ENCODE results near the gene CRNKL1.

CRNKL1 gene

DNA sequence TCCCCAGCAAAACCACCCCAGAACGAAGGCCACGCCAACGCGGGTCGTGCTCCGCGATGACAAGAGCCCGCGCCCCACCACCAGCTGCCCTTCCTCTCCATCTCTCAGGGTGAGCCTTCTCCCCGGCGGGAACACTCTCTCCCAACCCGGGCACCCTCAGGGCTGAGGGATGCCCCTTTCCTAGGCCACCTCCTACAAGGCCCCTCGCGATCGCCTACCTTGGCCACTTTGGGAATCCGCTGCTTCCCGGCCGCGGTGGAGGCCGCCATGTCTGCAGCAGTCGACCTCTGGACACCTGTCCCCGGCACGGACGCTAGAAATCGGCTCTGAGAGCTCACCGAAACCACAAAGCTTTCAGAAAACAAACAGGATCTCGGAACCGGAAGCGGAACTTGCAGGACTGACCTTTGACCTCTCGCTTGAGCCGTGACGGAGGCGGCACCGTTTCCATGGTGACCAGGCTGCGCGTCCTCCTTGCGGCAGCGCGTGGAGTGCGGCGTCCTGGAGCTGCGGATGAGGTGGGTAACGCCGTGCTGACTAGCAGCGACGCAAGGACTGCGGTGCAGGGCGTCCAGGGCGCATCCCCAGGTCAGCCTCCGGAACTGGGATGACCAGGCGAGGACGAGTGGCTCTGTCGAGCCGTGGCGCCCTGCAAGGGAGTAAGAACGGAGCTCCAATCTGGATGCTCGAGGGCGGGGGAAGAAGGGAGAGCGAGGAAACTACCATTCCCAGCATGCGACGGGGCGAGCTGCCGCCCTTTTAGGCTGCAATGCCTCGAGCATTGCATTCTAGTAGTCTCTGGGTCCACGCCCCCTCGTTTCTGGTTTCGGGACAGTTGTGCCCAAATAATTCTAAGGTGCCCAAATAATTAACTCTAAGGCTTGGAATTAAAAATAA lies at the start of gene CRNKL1, which contains the start of gene CFAP61:
Gene CRNKL1 (minus strand): TSS at position 393 of the 897 bp plus-strand sequence. CDS start 124 bp downstream, at position 269.
Gene CFAP61 (plus strand): TSS at position 459 of the 897 bp plus-strand sequence. CDS start 4,122 bp downstream, outside the sequence.
- peak; percentile 97 for DNase-seq

DNA sequence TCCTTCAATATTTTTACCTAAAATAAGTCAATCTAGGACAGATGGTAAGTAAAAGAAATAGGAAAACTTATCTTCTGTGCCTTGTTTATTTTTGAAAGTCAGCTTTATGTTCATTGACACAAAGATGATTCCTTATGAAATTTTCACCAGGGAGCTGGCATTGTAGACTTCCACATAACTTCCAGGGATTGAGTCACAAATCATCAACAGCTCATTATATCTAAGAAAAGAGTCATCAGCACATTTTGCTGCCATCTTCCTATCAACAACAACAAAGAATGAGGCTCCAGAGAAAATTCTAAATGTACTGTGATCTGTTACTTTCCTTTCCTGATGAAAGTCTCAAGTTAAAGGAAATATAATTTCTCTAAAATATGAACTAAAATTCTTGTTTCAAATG lies 48.6 kb upstream of the CRNKL1 start:
- no peak for DNase-seq

DNA sequence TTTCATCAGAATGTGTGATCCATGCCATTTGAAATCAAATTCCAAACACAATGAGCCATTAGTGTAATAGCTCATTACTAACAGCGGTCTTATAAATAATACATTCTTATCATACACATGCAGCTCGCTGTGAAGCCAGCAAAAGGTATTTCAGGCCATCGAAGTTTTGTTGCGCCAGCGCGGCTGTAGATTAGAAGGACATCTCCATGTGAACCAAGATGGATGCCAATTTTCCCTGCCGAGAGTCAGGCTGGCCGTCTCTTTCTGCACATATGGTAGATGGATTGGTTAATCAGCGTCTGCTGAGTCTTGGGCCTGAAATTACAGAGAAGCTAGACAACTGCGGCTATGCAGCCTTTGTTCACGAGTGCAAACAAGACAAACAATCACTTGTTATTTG lies 44.2 kb upstream of the CRNKL1 start:
- no peak for DNase-seq

- no peak for DNase-seq
These were observed 43.0 kb upstream of the CRNKL1 start for GRCh38 chr20:20095114-20095872.

DNA sequence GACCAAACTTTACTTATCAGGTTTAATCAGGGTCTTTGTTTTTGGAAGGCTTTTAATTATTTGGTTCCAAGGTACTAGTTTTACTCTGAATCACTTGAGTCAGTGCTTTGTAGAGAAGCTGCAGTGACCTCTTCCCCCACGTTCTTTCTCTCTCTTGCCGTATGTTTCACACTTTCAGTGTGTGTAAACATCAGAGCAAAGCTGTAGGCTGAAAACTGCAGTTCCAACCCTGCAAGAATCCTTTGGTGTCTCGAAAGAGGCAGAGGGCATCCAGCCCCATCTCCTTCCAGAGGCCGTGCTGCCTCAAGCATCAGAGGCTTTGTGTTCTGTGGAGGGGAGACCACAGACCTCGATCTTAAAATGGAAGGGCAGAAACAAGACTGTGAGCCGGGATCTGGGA lies 42.1 kb upstream of the CRNKL1 start:
- no peak for DNase-seq

DNA sequence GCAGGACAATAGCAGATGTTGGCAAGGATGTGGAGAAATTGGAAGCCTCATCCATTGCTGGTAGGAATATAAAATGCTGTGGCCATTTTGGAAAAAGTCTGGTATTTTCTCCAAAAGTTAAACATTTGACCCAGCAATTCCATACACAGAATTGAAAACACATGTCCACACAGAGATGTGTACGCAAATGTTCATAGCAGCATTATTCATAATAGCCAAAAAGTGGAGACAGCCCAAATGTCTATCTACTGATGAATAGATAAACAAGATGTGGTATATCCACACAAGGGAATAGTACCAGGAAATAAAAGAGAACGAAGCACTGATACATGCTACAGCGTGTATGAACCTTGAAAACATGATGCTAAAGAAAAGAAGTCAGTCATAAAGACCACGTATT lies 40.6 kb upstream of the CRNKL1 start:
- no peak for DNase-seq

DNA sequence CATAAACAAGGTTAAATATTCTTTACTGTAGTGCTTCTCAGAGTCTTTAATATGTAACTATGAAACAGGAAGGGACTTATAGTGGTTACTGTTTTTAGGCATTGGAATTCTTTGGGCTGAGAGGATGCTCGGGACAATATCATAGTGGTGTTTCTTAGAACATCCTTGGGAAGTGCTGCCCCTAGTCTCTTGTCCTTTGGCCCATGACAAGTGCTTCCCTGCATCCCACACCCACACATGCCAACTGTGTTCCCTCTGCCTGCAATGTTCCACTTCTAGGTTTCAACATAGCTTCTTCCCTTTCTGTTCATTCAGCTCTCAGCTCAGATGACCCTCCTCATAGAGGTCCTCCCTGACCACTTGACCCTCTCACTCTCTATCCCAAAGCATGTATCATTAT lies 37.7 kb upstream of the CRNKL1 start:
- no peak for DNase-seq

DNA sequence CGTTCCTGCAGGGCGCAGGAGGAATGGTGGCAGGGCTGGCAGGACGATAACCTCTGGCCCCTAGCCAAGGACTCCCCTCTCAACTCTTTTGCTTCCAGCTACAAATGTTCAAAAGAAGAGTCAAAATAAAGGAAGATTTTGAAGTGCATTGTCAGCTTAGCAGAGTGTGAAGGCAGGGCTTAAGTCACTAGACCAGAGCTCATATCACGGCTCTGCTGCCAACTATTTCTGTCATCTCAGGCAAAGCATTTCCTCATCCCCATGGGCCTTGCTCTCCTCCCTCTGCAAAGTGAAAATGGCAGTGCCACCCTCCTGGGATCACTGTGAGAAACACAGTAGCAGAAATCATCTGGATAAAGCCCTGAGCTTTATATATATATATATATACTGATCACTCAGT lies 36.8 kb upstream of the CRNKL1 start:
- DNase-seq: no peak

- DNase-seq: no peak
These were observed 33.5 kb upstream of the CRNKL1 start for GRCh38 chr20:20085812-20086211.

DNA sequence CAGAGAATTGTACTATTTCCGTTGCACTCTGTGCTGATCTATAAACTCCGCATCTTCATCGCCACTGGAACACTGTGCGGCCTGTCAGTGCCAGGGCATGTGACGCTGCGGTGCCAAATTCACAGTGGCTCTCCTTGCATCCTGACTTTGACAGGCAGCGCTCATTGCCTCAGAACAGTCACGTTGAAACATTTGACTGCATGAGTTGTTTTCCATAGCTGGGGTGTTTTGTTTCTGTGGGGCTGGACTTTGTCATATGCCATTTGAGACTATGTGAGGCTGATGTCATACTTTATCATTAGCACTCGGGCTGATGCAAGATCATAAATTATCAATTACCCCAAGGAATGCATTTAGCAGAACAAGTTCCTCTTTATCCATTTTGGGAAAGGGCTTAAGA lies 32.8 kb upstream of the CRNKL1 start:
- DNase-seq: no peak

DNA sequence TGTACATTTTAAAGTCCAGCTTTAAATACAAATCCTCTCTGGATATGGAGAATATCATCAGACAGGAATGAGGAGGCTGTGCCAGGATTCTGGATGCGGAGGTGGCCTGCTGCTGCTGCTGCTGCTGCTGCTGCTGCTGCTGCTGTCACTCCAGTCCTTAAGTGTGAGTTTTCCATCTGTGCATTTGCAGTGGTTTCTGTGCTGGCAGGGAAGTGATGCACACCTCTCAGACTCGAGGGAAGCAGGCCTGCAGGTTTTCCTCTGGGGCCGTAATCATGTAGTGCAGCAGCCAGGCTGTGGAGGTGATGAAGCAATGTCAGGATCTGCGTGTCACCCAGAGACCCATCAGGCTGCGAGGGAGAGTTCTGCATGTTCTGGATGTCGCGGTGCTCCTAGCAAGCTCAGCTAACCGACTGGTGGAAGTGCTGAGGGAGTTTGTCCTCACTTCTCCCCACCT lies 32.1 kb upstream of the CRNKL1 start:
- no peak for DNase-seq

- DNase-seq: peak; percentile 70
These were observed 31.5 kb upstream of the CRNKL1 start for GRCh38 chr20:20083807-20084206.

- DNase-seq: peak; percentile 36
These were observed 27.0 kb upstream of the CRNKL1 start for GRCh38 chr20:20079102-20079784.

GRCh38 chr20:20078041-20078440 lies 25.8 kb upstream of the CRNKL1 start:
- no peak for DNase-seq

GRCh38 chr20:20076297-20077065 lies 24.2 kb upstream of the CRNKL1 start:
- DNase-seq: no peak

DNA sequence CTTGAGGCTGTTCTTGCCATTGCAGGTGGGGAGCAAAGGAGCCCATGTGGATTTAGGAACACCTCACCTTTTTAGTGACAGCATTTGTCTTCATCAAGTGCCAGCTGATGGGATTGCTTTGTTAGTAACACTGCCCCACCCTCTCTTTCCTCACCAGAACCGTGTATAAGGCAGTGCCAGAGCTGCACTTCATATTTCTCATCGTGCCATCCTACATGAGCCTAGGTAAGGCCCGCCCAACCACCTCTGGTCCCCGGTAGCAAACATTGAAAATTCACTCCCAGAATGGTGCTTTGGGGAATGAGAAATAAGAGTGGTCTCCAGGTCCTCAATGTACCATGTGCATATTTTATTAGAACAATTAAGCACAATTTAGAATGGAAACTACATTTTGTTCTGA lies 22.8 kb upstream of the CRNKL1 start:
- no peak for DNase-seq

- peak; percentile 19 for DNase-seq
These were observed 21.6 kb upstream of the CRNKL1 start for GRCh38 chr20:20073801-20074371.

DNA sequence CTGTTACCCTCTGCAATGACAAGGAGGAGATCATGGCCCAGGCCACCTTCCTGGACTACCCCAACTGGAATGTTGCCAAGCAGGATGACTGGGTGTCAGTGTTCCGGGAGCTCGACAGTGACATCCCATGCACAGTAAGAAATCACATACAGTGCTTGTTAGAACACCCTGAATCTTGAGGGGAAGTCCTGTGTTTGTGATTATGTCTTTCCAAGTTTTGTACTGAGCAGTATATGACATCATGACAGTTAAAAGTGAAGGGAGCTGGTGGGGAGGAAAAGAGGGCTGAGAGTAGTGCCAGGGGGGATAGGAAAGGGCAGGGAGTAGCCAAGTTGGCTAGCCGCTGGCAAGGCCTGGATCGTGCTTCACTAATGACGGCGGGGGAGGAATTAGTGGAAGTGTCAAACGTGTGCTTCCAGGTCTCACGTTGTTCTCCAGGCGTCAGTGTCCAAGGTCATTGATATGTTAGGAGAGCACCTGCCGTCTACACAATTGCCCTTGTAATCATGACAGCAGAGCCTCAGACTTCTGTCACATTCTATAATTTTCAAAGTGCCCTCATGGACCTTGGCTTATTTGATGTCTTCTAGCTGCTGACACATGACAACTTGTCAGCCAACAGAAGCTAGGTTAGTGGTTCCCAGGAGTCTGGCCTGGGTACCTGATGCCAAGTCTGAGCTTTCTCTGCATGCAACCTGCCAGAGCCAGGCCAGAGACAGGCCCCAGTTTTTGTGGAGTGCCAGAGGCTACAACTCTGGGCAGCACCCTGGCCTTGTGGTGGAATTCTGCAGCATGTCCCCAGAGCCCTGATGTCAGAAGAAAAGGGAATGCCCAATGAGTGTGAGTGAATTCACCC lies 18.8 kb upstream of the CRNKL1 start:
- no peak for DNase-seq

DNA sequence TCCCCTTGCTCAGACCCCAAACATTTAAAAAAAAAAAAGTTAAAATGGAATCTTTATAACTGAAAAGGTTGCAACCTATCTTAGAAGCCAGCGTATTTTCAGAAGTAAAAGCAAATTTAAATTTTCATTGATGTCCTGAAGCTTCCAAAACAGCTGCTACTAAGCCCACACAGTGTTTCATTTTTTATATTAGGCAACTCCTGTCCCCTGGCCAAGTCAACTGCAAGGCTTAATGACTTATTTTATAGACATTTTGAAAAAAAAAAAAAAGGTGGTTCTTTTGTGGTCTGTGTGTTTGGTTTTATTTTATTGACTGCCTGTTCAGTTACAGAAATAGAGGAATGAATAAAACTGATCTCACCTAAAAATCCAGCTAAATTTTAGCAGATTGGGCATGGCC lies 13.1 kb upstream of the CRNKL1 start:
- no peak for DNase-seq

DNA sequence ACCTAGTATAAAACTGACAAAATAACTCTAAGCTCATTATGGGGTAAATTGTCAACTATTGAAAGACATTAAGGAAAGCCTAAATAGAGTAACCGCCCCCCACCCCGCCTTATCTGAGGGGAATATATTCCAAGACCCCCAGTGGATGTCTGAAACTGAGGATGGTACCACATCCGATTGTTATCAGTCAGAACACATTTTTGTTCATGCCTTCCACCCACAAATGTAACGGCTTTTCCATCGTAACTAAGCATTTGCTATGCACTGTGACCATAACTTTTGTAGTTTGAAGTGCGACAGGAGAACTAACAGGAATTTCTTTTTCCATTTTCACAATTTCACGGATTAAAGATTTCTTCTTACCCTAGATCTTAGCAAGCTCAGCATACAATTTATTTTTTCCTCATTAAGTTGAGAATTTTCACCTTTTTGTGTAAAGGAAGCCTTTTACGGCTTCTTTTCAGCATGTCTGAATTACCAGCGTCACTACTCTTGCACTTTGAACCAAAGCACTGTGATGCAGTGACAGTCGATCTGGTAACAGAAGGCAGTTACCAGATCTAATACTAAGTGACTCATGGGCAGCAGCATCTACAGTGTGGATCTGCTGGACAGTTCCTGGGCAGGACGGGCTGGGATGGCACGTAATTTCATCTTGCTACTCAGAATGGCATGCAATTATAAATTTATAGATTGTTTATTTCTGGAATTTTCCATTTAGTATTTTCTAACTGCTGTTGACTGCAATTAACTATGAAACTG lies 11.9 kb upstream of the CRNKL1 start:
- DNase-seq: no peak
